GM21825 (cell line): Measurements from ENCODE around the gene CPNE5.

Experiments used
- ATAC-seq: cut with Tn5 transposase; IDR thresholded peaks from one replicate; pipeline ENCODE4 v1.9.1; 2021; ENCODE audit warnings: mild to moderate bottlenecking, moderate library complexity; ENCODE audit not compliant: unreplicated experiment

Gene CPNE5

DNA sequence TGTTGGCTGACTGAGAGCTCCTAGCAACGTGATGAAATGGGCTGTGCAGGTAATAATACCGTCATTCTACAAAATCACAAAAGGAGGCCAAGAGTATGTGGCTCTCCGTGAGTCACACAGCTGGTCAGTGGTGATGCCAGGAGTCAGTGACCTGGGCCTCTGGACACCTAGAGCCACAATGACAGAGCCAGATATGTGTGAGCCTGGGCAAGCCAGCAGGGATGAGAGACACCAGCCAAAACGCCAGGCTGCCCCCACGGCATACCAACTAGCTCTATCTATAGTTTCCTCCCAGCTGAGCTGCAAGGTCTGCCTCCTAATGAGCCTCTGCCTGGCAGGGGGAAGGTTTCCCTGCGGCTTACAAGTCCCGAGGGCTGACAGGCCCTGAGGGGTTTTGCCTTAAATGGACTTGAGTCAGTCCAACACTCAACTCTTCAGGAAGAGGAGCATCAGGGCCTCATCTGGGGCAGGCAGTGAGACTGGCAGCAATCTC lies 70.0 kb downstream of the CPNE5 start:
- no peak for ATAC-seq

DNA sequence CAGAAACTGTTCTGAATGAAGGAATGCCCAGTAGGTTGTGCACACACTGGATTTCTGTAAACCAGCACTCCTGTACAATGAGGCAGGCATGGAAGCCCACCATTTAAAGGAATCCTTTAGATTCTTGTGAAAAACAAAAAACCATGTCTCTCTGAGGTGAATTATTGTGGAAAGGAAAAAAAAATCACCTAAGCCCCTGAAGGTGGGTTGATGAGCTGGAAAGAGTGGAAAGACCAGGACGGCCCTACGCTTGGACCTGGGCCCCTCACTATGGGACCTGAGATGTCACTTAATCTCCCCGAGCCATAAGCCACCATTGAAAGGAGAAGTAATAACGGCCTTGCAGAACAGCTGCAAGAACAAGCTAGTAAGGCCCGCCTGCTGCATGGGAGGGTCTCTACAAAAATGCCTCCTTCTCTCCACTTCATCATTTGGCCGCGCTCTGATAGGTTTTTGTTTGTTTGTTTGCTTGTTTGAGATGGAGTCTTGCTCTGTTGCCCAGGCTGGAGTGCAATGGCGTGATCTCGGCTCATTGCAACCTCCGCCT lies 72.8 kb downstream of the CPNE5 start:
- ATAC-seq: no peak

DNA sequence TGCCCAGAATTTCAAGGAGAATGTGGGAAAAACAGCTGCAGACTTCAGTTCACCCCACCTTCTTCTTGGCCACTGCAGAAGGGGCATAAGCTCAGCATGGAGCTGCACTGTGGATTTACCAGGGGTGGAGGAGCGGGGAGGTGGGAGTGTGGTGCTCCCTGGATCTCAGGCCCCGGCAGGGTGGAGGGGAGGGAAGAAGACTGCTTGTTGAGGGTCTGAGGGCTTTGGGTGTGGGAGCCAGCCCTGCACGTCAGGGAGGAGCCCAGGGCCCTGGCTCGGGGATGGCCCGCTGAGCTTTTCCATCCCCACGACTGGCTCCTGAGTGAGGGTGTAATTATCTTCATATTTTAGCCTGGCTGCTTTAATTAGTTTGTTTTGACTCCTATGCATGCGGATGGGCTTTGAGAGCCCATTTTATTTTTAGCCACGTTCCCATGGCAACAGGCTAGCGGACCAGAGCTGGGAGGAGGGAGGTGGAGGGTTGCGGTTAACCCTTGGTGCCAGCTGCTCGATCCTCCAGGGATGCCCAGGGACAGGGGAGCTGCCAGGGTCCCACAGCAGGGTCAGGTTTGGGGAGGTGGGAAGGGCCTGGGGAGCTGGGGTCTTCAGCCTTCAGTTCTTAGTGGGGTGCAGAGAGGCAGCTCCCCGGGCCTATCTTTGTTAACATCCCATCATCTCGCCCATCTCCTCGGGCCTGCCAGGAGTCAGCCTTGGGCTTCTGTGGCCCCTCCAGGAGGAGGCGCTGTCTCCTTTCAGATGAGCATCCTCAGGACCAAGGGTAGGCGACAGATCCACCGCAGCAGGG lies 73.4 kb downstream of the CPNE5 start:
- ATAC-seq: peak; percentile 80

DNA sequence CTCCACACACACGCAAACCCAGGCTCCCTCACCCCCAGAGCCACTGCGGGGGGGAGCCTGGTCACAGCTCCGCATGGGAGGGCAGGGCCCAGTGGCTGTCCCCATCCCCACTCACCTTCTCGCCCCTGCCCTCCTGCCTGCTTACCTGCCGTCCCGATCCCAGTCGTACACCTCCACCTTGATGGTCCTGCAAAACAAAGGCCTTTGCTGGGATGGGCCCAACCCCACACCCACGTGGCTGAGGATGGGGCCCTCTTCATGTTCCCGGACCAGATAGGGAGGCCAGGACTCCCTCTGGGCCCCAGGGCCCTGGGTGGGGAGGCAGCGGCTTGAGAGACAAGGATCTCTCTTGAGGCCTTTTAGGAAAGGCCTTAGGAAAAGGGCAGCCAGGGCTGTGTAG lies 74.1 kb downstream of the CPNE5 start:
- no peak for ATAC-seq

DNA sequence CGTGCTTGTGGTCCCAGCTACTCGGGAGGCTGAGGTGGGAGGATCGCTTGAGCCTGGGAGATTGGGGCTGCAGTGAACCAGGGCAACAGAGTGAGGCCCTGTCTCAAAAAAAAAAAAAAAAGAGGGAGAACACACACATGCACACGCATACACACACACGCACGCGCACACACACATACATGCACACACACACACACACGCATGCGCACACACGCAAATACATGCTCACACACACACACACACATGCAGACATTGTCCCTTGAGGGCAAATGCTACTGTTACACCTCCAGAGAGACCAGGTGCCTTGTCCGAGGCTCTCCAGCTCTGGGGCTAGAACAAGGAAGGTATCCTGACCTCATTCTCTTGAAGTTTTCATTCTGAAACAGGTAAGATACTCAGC lies 77.1 kb downstream of the CPNE5 start:
- ATAC-seq: no peak

DNA sequence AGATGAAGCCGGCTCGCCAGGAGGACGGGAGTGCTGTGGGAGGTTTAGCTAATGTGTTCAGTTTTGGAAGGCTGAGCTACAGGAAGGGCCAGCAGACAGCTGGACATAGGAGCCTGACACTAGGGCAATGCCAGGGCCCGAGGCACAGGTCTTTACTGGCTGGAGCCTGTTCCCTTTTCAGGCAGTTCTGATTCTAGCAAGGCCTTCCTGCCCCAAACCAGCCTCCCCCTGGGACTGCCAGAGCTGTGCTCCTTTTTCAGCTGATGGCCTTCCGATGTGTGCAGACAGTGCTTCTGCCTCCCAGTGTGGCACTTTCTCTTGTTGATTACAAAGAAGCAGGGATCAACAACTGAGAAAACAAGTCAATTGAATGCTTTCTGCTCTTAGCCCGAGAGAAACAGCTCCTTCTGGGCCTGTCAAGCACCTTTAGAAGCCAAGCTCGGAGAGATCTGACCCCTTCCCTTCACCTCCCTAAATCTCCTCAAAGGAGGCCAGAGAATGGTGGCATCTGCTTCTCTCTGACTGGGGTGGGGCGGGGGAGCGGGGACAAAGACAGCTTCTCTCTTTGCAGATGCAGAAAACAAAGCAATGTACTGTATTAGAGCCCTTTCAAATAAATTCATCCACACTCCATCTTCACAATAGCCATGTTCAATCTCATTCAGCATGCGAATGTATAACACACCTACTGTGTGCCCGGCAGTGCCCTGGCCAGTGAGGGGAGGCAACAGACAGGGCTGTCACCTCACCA lies 78.4 kb downstream of the CPNE5 start:
- no peak for ATAC-seq

DNA sequence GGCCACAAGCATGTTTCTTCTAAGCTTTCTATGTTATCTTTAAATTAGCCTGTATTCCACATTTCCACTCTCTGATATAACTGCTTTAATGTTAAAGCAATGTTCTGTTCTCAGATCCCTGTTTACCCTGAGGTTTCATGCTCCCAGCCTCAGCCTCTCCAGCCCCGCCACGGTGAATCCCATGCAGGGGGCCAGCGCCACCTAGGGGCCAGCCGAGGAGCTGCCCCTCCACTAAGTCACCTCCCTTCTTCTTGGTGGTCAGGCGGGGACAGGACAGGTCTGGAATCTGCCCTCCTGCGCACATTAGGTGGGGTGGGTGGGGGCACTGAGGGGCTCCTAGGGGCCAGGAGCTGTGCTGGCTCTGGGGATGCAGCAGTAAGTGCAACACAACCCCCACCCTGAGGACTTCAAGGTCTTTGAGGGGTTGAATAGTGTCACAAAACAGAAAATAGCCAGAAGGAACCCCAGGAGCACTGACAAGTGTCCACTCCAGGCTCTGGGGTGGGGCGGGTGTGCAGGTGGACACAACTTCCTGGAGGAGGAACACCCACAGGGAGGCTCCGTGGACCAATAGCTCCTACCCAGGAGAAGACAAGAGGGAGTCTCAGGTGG lies 80.0 kb downstream of the CPNE5 start:
- no peak for ATAC-seq

DNA sequence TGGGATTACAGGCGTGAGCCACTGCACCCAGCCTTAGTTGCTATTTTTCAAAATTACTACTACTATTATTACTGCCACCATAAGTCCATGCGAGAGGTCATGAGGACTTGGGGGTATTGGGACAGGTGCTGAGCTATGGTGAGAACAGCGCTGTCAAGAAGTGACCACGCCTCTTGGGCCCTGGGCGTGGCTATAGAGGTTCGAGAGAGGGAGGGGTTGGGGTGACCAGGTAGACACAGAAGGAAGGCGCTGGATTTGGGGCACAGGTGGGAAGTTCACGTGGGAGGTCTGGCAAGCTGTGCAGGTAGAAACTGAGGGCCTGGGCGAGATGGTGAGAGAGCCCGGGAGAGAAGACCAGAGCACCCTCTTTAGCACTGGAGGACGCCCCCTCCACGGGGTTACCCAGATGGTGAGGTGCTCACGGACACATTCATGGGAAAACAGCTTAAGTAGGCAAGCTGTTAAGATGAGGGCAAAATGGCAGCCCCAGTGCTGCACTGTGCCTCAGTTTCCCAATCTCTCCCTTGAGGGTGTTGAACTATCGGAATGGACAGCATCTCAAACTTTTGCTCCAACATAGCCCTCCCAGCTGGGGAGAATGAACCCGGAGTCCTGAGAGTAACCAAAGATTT lies 80.6 kb downstream of the CPNE5 start:
- ATAC-seq: no peak

DNA sequence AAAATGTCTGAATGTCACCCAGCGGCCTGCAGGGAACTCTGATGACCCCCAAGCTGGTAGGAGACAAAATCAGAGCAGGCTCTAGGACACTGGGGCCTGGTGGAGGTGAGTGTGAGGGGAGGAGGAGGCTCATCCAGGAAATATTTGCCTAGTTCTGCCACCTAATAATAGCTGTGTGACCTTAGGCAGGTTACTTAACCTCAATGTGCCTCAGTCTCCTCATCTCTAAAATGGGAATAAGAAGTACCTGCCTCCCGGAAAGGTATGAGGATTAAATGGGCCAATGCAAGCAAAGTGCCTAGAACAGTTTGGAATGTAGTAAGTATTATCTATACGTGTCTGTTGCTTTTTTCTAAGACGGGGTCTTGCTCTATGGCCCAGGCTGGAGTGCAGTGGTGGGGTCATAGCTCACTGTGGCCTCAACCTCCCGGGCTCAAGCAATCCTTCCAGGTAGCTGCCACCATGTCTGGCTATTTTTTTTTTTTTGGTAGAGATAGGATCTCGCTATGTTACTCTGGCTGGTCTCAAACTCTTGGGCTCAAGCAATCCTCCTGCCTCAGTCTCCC lies 81.2 kb downstream of the CPNE5 start:
- ATAC-seq: no peak

DNA sequence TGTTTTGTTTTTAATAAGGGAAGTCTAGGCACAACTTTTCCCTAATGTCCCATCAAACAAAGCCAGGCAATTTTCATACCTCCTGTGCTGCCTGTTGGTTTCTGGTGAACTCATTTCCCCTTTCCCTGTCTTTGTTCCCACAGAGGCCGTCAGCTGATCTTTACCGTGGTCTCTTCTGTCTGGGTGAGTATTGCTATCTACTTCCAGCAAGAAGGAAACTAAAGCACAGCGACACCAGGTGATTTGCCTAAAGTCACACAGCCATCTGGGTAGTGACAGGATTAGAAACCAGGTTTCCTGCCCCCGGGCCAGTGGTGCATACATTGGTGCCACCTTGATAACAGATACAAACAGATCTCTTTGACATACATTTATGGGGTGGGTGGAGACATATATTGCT lies 82.0 kb downstream of the CPNE5 start:
- no peak for ATAC-seq

DNA sequence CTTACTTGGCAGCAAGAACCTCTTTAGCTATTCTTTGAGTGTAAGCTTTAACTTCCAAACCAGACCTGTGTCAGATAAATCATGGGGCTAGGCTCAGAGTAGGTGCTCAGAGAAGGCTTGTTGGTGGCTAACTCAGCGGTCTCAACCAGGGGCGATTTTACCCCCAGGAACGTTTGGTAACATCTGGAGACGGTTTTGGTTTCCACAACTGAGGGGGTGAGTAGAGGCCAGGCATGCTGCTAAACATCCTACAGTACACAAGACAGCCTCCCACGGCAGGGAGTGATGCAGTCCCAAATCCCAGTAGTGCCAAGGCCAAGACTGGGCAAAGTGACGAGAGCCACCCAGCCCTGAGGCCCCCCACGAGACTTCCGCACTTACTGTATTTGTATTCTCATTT lies 82.5 kb downstream of the CPNE5 start:
- no peak for ATAC-seq

DNA sequence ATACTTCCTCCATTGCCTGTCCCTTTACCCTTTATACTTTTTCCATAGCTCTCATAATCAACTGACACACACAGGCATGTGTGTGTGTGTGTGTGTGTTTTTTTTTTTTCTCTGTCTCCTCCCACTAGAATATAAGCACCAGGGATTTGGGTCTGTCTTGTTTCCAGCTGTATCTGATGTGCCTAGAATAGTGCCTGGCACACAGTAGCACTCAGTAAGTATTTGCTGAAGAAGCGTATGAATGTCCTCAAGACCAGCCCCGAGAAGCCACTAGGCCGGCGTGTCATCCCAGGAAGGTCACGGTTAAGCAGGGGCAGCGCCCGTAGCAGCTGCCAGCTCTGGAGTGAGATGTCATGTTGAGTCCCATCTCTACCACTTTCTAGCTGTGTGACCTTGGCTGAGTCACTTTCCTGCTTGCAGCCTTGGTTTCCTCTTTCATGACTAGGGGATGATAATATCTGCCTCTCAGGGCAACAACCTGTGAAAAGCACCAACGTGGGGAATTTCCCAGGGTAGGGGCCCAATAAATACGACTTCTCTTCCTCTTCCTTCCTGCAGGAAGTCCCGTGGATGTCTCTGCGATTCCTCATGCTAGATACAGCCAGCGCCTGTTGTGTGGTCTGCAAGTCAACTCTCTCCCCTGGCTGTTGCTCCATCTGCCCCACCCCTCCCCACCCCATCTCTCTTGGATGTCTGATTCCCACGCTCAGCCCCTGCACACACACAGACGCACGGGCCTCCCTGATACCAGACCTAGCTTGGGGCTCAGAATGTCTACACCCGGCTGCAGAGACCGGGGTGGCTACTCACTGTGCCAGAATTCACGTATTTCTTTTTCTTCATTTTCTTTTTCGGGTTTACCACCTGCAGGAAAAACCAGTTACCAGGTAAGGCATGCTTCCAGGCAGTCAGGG lies 83.6 kb downstream of the CPNE5 start:
- peak; percentile 38 for ATAC-seq

DNA sequence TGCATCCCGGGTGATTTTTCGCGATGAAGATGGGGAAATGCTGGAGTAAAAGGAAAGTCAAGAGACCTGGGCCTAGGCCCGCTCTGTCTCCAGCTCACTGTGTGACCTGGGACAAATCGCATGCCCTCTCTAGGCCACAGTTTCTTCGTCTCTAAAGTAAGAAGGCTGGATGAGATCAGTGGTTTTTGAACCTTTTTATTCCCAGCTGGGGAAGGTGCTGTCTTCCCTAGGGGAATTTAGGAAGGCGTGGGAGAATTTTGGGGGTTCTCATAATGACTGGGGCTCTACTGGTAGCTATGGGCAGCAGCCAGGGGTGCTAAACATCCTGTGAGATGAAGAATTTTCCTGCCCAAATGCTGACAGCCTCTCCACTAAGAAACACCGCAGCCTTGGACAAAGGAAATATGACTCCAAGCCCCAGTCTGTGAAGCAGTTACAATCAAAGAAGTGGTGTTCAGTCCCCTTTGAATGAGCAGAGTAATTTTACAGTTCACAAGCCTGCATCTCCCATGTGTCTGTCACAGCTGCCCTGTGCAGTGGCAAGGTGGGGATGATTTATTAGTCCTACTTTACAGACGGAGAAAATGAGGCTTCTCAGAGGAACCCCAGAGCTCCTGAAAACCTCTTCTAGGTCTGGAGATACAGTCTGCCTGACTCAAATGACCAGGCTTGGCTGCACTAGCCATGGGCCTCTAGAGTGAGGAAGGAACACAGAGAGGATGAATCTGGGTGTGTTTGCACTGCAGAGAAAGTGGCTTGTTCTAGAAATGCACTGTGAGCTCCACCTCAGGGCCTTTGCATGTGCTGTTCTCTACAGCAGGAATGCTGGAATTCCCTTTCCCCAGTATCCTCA lies 84.4 kb downstream of the CPNE5 start:
- ATAC-seq: no peak

DNA sequence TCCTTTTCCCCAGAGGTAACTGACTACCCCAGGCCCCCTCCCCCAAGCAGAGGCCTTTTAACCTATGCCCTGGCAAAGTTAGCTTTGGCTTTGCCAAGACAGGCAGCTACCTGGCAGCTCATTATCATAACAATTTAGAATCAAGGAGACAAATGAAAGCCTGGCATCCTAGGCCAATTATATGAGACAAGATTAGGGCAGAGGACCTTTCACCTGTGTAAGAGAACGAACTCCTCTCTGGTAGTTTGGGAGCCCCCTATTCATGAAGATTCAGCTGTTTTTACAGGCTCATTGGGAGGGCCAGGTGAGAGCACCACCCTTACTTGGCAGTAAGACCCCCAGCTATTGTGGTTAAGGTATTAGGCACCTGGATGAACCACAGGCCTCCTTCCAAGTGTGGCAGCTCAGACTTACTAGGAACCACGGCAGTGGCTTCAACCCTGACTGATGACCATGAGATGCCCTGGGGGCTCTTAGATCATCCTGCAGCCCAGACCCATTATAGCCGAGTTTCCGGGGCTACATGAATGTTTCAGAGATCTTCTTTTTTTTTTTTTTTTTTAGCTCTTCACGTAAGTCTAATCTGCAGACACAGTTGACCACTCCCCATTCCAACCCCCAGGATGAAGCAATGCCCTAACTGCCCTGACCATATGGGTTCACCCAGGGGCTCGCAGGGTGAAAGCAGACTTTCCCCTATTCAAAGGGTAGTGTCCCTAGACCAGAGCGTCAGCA lies 85.4 kb downstream of the CPNE5 start:
- ATAC-seq: no peak

DNA sequence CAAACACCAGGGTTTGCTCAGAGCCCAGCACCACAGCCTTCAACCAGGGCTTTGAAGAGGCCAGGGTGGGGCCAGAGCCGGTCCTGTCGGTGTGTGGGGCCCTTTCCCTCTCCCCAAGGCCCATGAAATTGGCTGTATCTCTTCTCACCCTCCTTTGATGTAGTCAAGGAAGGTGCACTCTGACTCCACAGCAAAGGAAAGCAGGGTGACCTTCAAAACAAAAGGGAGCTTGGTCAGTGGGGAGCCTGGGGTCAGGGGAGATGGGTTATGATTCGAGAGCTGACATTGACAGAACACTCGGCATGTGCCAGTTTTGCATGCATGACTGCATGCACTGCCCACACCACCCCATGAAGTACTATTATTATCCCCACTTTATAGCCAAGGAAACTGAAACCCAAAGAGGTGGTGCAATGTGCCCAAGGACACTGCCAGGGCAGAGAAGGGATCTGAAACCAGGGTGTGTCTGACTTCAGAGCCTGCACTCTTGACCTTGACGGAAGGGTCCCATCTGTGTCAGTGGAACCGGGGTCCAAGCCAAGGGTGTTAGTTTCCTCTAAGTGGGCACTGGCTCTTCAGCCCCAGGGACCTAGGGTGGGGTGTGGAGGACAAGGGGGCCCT lies 86.2 kb downstream of the CPNE5 start:
- no peak for ATAC-seq

DNA sequence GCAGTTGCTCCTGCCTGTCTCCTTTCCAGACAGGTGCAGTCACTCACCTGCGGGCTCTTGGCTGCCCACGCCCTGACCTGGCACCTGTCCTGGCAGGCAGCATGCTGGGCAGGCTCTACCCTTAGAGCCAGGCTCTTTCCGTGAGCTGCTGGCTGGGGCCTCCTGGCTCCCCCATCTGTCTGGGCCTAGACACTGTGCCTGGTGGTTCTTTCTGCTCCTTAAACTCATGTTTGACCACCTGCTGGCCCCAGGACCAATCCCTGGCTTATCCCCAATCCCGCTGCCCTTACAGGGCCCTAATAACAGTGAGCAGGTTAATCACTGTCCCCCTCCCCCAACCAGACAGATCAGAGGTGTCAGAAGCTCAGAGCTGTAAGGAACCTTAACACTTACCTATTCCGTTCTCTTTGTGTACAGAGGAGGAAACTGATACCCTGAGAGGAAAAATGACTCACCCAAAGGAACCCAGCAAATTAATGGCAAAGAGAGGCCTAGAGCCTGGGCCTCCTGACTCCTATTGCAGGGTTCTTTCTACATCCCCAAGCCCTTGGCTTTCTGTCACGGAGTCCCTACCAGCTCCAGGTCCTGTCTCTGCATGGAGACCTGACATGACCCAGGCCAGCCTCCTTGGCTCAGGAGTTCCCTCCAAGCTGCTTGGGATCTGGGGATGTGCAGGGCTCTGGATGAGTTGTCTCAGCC lies 86.9 kb downstream of the CPNE5 start:
- ATAC-seq: no peak

DNA sequence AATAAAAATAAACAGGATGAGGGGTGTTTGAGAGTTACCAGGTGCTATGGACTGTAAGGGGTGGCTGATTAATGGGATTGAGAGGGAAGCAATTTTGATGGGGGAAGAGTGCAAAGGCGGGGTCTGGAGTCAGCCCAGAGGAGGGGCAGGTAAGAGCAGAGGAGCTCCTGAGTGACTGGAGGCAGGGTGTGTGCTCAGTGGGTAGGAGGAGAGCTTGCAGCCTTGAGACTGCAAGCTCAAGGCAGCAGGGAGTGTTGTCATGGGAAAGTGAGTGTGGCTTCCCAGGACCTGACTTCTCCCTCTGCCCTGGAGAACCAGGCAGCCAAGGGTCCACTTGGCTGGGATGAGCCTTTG lies 87.4 kb downstream of the CPNE5 start:
- no peak for ATAC-seq
